Prostate gland (tissue), 2 donors: ENCODE results near the gene HDDC2. TPM values are rescaled to one million over a fixed set of nuclear protein-coding genes. Genes with fewer than 3 reads are reported as not detected.

Experiments used
- DNase-seq: peaks from one replicate; pipeline ENCODE4 v3.0.0-alpha.2; 2019; ENCODE audit warnings: low spot score
- H3K27ac ChIP-seq, 2 donors: fragments of 200-600 bp; sonication (generic); 2 replicates each; pipeline ENCODE4 v1.5.1; 2017 to 2019
- H3K27me3 ChIP-seq: fragments of 200-600 bp; sonication (generic); replicated peaks from 2 replicates; pipeline ENCODE4 v1.5.1; 2019; ENCODE audit not compliant: insufficient read depth
- H3K36me3 ChIP-seq, 2 donors: fragments of 200-600 bp; sonication (generic); 1 replicate in 1 of 2; 2 replicates in 1 of 2; pipeline versions ENCODE4 v1.5.1 to v1.8.1; 2017 to 2019
- H3K4me1 ChIP-seq: fragments of 200-600 bp; sonication (generic); replicated peaks from 2 replicates; pipeline ENCODE4 v1.5.1; 2019
- H3K4me3 ChIP-seq, 2 donors: fragments of 200-600 bp; sonication (generic); 2 replicates each; pipeline ENCODE4 v1.5.1; 2017 to 2019
- H3K9me3 ChIP-seq: fragments of 200-600 bp; sonication (generic); 2 replicates; pipeline ENCODE4 v1.5.1; 2017
- POLR2A ChIP-seq: fragments of 450-650 bp; IDR thresholded peaks from one replicate; pipeline ENCODE4 v1.6.1; 2016; ENCODE audit warnings: antibody characterized with exemption, mild to moderate bottlenecking
- POLR2AphosphoS5 ChIP-seq: sonication (generic); formaldehyde crosslinking; IDR thresholded peaks from one replicate; pipeline ENCODE4 v1.6.1; 2017; ENCODE audit warnings: antibody characterized with exemption
- WGBS: methylation state at CpG from one replicate; pipeline ENCODE4 v1.1.5; 2018; 5-methylcytosine and 5-hydroxymethylcytosine counted together
- intact Hi-C: fragments of 100-400 bp; cut with DNase I; formaldehyde crosslinking; loops from one replicate; pipeline ENCODE4 v1.14.2; 2022
- total RNA-seq, 2 donors: library from RNA; depleted of rRNA; stranded (reverse); fragments of >200 nt; gene quantifications; one replicate each; pipeline ENCODE4 v1.1.0, GENCODE V29; 2016
- TF ChIP-seq, protein P1 (sequence below), 4 experiments: fragments of 200-600 bp in 2 of 4; fragments of 450-650 bp in 2 of 4; sonication (generic) in 2 of 4; IDR thresholded peaks; 1 replicate in 3 of 4; 2 replicates in 1 of 4; pipeline ENCODE4 v1.5.1; 2016 to 2019; ENCODE audit warnings: antibody characterized with exemption in 4 of 4, mild to moderate bottlenecking in 2 of 4, moderate library complexity in 2 of 4

Gene HDDC2
- total RNA-seq, 2 donors from 2014 or later = 50.4 to 50.9 TPM

DNA sequence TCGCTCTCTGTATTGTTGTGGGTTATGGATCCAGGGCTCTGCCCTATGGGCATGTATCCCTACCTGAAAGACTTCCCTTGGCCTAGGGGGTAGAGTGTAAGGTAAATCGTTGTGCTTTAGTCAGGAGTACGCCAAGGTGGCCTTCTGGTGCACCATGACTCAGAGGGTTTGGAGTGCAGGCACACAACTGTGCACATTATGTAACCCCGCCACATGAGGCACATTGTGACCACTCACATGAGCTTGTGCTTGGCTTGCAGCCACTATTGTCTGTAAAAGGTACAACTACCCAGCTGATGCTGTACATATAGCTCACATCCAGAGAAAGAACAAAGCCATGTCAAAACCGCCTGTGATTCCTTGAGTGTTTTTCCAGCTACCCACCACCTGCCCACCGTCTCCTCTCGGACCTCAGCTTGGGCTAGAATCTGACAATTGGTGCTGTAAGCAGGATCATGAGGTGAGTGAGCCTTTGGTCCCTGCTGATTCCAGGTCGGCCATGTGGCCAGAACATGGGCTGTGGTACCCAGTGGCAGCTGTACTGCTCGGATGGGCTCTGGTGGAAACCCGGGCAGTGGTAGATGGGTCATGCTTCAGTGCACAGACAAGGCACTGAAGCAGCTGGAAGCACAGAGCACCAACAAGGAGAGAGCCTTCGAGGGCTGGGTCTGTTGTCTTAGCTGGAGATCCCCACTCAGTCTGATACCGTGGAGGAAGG, 33.8 kb downstream of the HDDC2 start:
- Histone ChIP-seq H3K36me3 (no peaks in the 10 kb centered on the region), H3K4me1 (no peaks in the 10 kb centered on the region), H3K27me3 (no peaks in the 10 kb centered on the region), H3K27ac (no peak overlapping the region), H3K4me3 (no peak overlapping the region), H3K9me3 (no peaks in the 10 kb centered on the region)
- DNase-seq = no peak
- intact Hi-C loops = no loop called here
- no peak for TF ChIP-seq POLR2A
- no peak for TF ChIP-seq POLR2AphosphoS5
- TF ChIP-seq, protein P1, sequence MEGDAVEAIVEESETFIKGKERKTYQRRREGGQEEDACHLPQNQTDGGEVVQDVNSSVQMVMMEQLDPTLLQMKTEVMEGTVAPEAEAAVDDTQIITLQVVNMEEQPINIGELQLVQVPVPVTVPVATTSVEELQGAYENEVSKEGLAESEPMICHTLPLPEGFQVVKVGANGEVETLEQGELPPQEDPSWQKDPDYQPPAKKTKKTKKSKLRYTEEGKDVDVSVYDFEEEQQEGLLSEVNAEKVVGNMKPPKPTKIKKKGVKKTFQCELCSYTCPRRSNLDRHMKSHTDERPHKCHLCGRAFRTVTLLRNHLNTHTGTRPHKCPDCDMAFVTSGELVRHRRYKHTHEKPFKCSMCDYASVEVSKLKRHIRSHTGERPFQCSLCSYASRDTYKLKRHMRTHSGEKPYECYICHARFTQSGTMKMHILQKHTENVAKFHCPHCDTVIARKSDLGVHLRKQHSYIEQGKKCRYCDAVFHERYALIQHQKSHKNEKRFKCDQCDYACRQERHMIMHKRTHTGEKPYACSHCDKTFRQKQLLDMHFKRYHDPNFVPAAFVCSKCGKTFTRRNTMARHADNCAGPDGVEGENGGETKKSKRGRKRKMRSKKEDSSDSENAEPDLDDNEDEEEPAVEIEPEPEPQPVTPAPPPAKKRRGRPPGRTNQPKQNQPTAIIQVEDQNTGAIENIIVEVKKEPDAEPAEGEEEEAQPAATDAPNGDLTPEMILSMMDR (IDR thresholded peaks at IDR 0.05) = no peak
- WGBS = 96% methylated on average over 12 of the region's 12 CpGs

DNA sequence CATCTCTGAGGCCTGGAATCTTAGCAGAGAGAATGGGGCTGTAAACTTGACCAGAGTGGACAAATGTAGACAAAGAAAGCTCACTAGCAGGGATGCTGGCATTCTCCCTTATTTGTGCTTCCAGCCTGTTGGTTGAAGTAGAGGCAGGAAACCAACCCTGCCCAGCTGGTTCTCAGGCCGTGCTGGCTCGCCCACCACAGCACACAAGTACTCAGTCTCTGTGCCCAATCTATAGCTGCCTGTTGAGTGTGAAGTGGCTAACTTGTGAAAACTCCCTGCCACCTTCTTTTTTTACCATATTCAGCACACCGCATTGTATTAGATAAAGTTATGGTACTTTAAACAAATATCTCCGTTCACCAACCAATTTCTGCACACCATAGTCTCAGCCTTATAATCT, 37.3 kb downstream of the HDDC2 start:
- intact Hi-C loops = no loop called here
- Histone ChIP-seq H3K27me3 (no peaks in the 10 kb centered on the region), H3K9me3 (no peaks in the 10 kb centered on the region), H3K4me1 (no peaks in the 10 kb centered on the region), H3K36me3 (no peaks in the 10 kb centered on the region), H3K4me3 (no peak overlapping the region), H3K27ac (no peak overlapping the region)
- 78% methylated on average over 4 of the region's 4 CpGs for WGBS
- TF ChIP-seq POLR2A (no peak), POLR2AphosphoS5 (no peak)
- TF ChIP-seq, protein P1 (IDR thresholded peaks at IDR 0.05) = no peak
- DNase-seq = no peak

DNA sequence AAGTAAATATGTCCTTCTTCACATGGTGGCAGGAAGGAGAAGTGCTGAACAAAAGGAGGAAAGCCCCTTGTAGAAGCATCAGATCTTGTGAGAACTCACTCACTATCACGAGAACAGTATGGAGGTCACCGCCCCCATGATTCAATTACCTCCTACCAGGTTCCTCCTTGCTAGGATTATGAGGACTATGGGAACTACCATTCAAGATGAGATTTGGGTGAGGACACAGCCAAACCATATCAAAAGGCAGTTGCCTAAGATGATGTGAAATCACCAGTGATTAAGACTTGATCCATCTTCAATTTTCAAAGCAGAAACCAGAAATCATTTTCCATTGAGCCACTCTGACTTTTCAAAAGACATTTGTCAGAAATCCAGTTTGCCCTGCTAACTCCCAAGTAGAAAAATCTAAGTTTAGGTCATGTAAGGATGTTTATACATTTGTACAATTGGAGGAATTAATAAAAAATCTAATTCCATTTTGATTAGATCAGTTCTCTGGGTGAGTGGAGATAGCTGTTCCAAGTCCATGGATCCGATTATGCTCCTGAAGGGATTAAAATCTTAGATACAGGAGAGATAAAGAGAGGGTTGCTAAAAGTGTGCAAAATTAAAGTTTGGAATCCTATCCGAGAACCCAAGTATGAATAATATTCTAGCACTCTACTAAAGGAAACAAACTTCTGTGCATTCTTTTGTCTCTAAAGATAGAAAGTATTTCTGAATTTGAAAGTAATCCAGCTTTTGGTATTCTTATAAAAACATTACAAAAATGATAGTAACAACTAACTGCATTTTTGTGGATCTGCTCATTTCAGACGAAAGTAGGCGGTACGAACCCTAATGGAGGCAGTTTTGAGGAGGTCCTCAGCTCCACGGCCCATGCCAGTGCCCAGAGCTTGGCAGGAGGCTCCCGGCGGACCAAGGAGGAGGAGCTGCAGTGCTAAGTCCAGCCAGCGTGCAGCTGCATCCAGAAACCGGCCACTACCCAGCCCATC, 39.5 kb downstream of the HDDC2 start:
- Histone ChIP-seq H3K27ac (no peak overlapping the region), H3K9me3 (no peaks in the 10 kb centered on the region), H3K4me3 (no peak overlapping the region), H3K4me1 (no peaks in the 10 kb centered on the region), H3K27me3 (no peaks in the 10 kb centered on the region), H3K36me3 (no peaks in the 10 kb centered on the region)
- 84% methylated on average over 12 of the region's 12 CpGs for WGBS
- no peak for TF ChIP-seq POLR2AphosphoS5
- TF ChIP-seq POLR2A = no peak
- TF ChIP-seq, protein P1 (IDR thresholded peaks at IDR 0.05) = no peak
- intact Hi-C loops = no loop called here
- DNase-seq = no peak

DNA sequence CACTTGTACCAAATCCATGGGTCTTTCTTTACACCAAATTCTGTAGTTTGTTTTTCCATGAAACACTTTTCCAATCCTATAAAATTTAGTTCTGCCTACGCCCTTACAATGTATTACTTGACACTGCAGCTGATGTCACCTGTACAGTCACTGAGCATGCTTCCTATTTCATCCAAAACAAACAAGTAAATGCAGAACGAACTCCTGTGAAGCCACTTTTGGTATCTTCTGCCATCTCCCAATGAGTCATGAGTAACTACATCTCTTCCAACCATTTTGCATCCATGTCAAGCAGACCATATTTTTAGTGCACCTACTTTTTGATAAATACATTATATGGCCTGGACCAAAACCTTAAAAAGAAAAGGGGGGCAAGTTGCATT, 42.4 kb downstream of the HDDC2 start:
- intact Hi-C loops = no loop called here
- TF ChIP-seq, protein P1 (IDR thresholded peaks at IDR 0.05) = no peak
- no peak for TF ChIP-seq POLR2A
- TF ChIP-seq POLR2AphosphoS5 = peak; percentile 49
- Histone ChIP-seq H3K27ac (no peak overlapping the region), H3K4me3 (no peak overlapping the region), H3K36me3 (no peaks in the 10 kb centered on the region), H3K9me3 (no peaks in the 10 kb centered on the region), H3K27me3 (no peaks in the 10 kb centered on the region), H3K4me1 (no peaks in the 10 kb centered on the region)
- no peak for DNase-seq
- WGBS = 41% methylated on average over 2 of the region's 2 CpGs
